CD4-positive, CD25-positive, alpha-beta regulatory T cell (primary cell): ENCODE data around the gene AP4S1. TPM values are rescaled to one million over a fixed set of nuclear protein-coding genes. Genes with fewer than 3 reads are reported as not detected.
A peak's percentile ranks its signal among the peaks of the same experiment; 100 is the strongest.
"Not testable (repeated sequence)": the region's sequence is repeated elsewhere in the genome, so short reads cannot be mapped to it uniquely, and the experiment has no call there.

Source experiments
- ATAC-seq, 2 donors: fragments of 150-1000 bp; cut with Tn5 transposase; one replicate each; pipeline ENCODE4 v1.10.0; 2021; ENCODE audit warnings: low read depth in 2 of 2, moderate number of reproducible peaks in 2 of 2, moderate library complexity in 1 of 2
- DNase-seq, 3 donors: peaks; one replicate each; pipeline versions ENCODE4 v3.0.0 to v3.0.0-alpha.2; 2012 to 2022; ENCODE audit warnings: mixed read lengths in 1 of 3
- H3K27ac ChIP-seq: one replicate; pipeline ENCODE4 v1.7.0; 2013; ENCODE audit warnings: mild to moderate bottlenecking, low read length; ENCODE audit not compliant: insufficient read depth, poor library complexity, severe bottlenecking
- H3K27me3 ChIP-seq: one replicate; pipeline ENCODE4 v1.7.0; 2013; ENCODE audit warnings: low read length; ENCODE audit not compliant: control insufficient read depth, insufficient read depth
- H3K36me3 ChIP-seq: one replicate; pipeline ENCODE4 v1.7.0; 2013; ENCODE audit warnings: mild to moderate bottlenecking, low read length, moderate library complexity; ENCODE audit not compliant: control insufficient read depth, insufficient read depth
- H3K4me1 ChIP-seq: 2 replicates; pipeline ENCODE4 v1.7.0; 2013; ENCODE audit warnings: mild to moderate bottlenecking, low read length; ENCODE audit not compliant: insufficient read depth, control insufficient read depth, poor library complexity, severe bottlenecking
- H3K4me3 ChIP-seq: one replicate; pipeline ENCODE4 v1.7.0; 2013; ENCODE audit warnings: low read depth, mild to moderate bottlenecking, low read length, moderate library complexity
- H3K9me3 ChIP-seq, 2 experiments: 1 replicate in 1 of 2; 2 replicates in 1 of 2; pipeline ENCODE4 v1.7.0; 2013; ENCODE audit warnings: low read length in 2 of 2, mild to moderate bottlenecking in 1 of 2, moderate library complexity in 1 of 2; ENCODE audit not compliant: control insufficient read depth in 2 of 2
- H3K27ac Mint-ChIP-seq, 3 donors: one replicate each; pipeline ENCODE4 v1.8.0; 2020 to 2022; ENCODE audit warnings: mild to moderate bottlenecking in 3 of 3, mixed read lengths in 3 of 3, moderate library complexity in 2 of 3
- H3K27me3 Mint-ChIP-seq: one replicate; pipeline ENCODE4 v1.8.0; 2022; ENCODE audit warnings: mild to moderate bottlenecking, mixed read lengths
- H3K36me3 Mint-ChIP-seq: one replicate; pipeline ENCODE4 v1.8.0; 2020; ENCODE audit warnings: mixed read lengths
- H3K4me1 Mint-ChIP-seq, 4 donors: one replicate each; pipeline ENCODE4 v1.8.0; 2020 to 2022; ENCODE audit warnings: mixed read lengths in 4 of 4, mild to moderate bottlenecking in 1 of 4
- H3K4me3 Mint-ChIP-seq, 4 donors: one replicate each; pipeline ENCODE4 v1.8.0; 2020 to 2022; ENCODE audit warnings: mild to moderate bottlenecking in 4 of 4, mixed read lengths in 4 of 4, moderate library complexity in 3 of 4
- H3K9me3 Mint-ChIP-seq, 7 donors: one replicate each; pipeline ENCODE4 v1.8.0; 2020 to 2022; ENCODE audit warnings: mixed read lengths in 7 of 7, mild to moderate bottlenecking in 3 of 7, moderate library complexity in 2 of 7
- polyA plus RNA-seq, 4 donors: library from polyadenylated mRNA; unstranded; fragments of 300-500 nt; fragmentation: Illumina TruSeq; gene quantifications; one replicate each; pipeline ENCODE4 v1.2.3, GENCODE V29; 2021
- total RNA-seq: library from RNA; stranded (reverse); gene quantifications from one replicate; pipeline ENCODE4 v1.2.3, GENCODE V29; 2022

The AP4S1 gene
- total and polyA plus RNA-seq, 5 donors from 2014 or later, result 7.0 to 16.0 (median 8.1) TPM

- Histone ChIP-seq H3K9me3 (no peaks in the 10 kb centered on the region), H3K4me1 (no peaks in the 10 kb centered on the region), H3K27me3 (no peaks in the 10 kb centered on the region), H3K27ac (no peak overlapping the region), H3K4me3 (no peak overlapping the region), H3K36me3 (peaks cover 3% of the 10 kb centered on the region)
- H3K27me3 Mint-ChIP-seq, result no peaks in the 10 kb centered on the region
- no peaks in the 10 kb centered on the region for H3K9me3 Mint-ChIP-seq
- peaks cover 4 to 14% (median 7%) of the 10 kb centered on the region in 4 donors for H3K4me1 Mint-ChIP-seq
- no peak for DNase-seq
- peaks cover 13% of the 10 kb centered on the region for H3K36me3 Mint-ChIP-seq
- no peak for ATAC-seq
- H3K27ac Mint-ChIP-seq, result no peak overlapping the region
- no peak overlapping the region for H3K4me3 Mint-ChIP-seq
These were observed 11.1 kb downstream of the AP4S1 start for GRCh38 chr14:31036552-31036951.

- Histone ChIP-seq H3K36me3 (peaks cover 3% of the 10 kb centered on the region), H3K4me1 (no peaks in the 10 kb centered on the region), H3K27ac (no peak overlapping the region), H3K4me3 (no peak overlapping the region), H3K9me3 (no peaks in the 10 kb centered on the region), H3K27me3 (no peaks in the 10 kb centered on the region)
- H3K4me1 Mint-ChIP-seq, result peaks cover 0 to 16% (median 4%) of the 10 kb centered on the region in 4 donors
- DNase-seq (no peak), ATAC-seq (no peak)
- peaks cover 17% of the 10 kb centered on the region for H3K36me3 Mint-ChIP-seq
- no peak overlapping the region for H3K27ac Mint-ChIP-seq
- H3K4me3 Mint-ChIP-seq, result no peak overlapping the region
- no peaks in the 10 kb centered on the region for H3K9me3 Mint-ChIP-seq
- H3K27me3 Mint-ChIP-seq, result no peaks in the 10 kb centered on the region
These were observed 12.3 kb downstream of the AP4S1 start for GRCh38 chr14:31037709-31038221.

- no peaks in the 10 kb centered on the region for H3K27me3 ChIP-seq
- Mint-ChIP-seq H3K4me1 (peaks cover 0 to 11% (median 0%) of the 10 kb centered on the region in 4 donors), H3K36me3 (peaks cover 17% of the 10 kb centered on the region), H3K9me3 (no peaks in the 10 kb centered on the region), H3K27ac (no peak overlapping the region), H3K27me3 (no peaks in the 10 kb centered on the region), H3K4me3 (no peak overlapping the region)
- H3K36me3 ChIP-seq, result peaks cover 3% of the 10 kb centered on the region
- no peak overlapping the region for H3K27ac ChIP-seq
- H3K9me3 ChIP-seq, result no peaks in the 10 kb centered on the region
- H3K4me3 ChIP-seq, result no peak overlapping the region
- ATAC-seq (no peak), DNase-seq (no peak)
- H3K4me1 ChIP-seq, result no peaks in the 10 kb centered on the region
These were observed 13.2 kb downstream of the AP4S1 start for GRCh38 chr14:31038521-31039166.

DNA sequence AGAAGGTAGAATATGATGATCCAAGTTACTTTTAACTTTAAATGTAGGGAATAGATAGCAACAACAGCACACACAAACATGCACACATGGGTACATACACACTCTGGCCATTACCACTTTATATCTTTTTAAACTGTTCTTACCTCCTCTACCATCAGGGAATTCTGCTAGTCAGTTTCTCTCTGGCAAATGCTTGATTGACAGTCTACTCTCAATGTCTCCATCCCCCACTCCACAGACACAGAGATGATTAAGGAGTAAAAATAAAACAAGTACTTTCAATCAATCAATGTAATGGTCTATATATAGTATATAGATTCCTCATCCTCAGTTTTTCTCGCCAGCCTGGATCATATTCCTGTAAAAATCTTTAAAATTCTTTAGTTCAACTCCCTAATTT lies 16.9 kb downstream of the AP4S1 start:
- Histone ChIP-seq H3K4me3 (no peak overlapping the region), H3K27me3 (no peaks in the 10 kb centered on the region), H3K9me3 (no peaks in the 10 kb centered on the region), H3K27ac (no peak overlapping the region), H3K4me1 (no peaks in the 10 kb centered on the region), H3K36me3 (peaks cover 3% of the 10 kb centered on the region)
- no peaks in the 10 kb centered on the region for H3K27me3 Mint-ChIP-seq
- peaks cover 19% of the 10 kb centered on the region for H3K36me3 Mint-ChIP-seq
- H3K4me3 Mint-ChIP-seq, result no peak overlapping the region
- H3K9me3 Mint-ChIP-seq, result no peaks in the 10 kb centered on the region
- H3K27ac Mint-ChIP-seq, result peak overlapping the region in 2 of 3 donors; percentile 1 to 51
- ATAC-seq (no peak), DNase-seq (no peak)
- H3K4me1 Mint-ChIP-seq, result peaks cover 0 to 11% (median 3%) of the 10 kb centered on the region in 4 donors

- not testable (repeated sequence) for H3K27ac Mint-ChIP-seq, H3K4me3 Mint-ChIP-seq, H3K4me1 ChIP-seq, H3K36me3 ChIP-seq, H3K27ac ChIP-seq, H3K9me3 ChIP-seq, H3K9me3 Mint-ChIP-seq, ATAC-seq, H3K27me3 ChIP-seq, H3K27me3 Mint-ChIP-seq, DNase-seq, H3K4me3 ChIP-seq
- peaks cover 0 to 11% (median 3%) of the 10 kb centered on the region in 4 donors for H3K4me1 Mint-ChIP-seq
- peaks cover 16% of the 10 kb centered on the region for H3K36me3 Mint-ChIP-seq
These were observed 17.4 kb downstream of the AP4S1 start for GRCh38 chr14:31042893-31043292.

GRCh38 chr14:31043379-31043778 lies 17.9 kb downstream of the AP4S1 start:
- Histone ChIP-seq H3K27me3 (no peaks in the 10 kb centered on the region), H3K27ac (no peak overlapping the region), H3K4me3 (no peak overlapping the region), H3K9me3 (no peaks in the 10 kb centered on the region), H3K4me1 (no peaks in the 10 kb centered on the region), H3K36me3 (no peaks in the 10 kb centered on the region)
- Mint-ChIP-seq H3K27me3 (no peaks in the 10 kb centered on the region), H3K27ac (no peak overlapping the region), H3K4me3 (no peak overlapping the region), H3K4me1 (peaks cover 0 to 7% (median 3%) of the 10 kb centered on the region in 4 donors), H3K36me3 (peaks cover 11% of the 10 kb centered on the region), H3K9me3 (no peaks in the 10 kb centered on the region)
- no peak for DNase-seq
- ATAC-seq, result no peak

- Mint-ChIP-seq H3K27me3 (no peaks in the 10 kb centered on the region), H3K27ac (no peak overlapping the region), H3K4me1 (peaks cover 0 to 5% (median 3%) of the 10 kb centered on the region in 4 donors), H3K4me3 (no peak overlapping the region), H3K36me3 (peaks cover 15% of the 10 kb centered on the region), H3K9me3 (no peaks in the 10 kb centered on the region)
- Histone ChIP-seq H3K9me3 (no peaks in the 10 kb centered on the region), H3K36me3 (no peaks in the 10 kb centered on the region), H3K27ac (no peak overlapping the region), H3K27me3 (no peaks in the 10 kb centered on the region), H3K4me3 (no peak overlapping the region), H3K4me1 (no peaks in the 10 kb centered on the region)
- ATAC-seq (no peak), DNase-seq (no peak)
These were observed 20.1 kb downstream of the AP4S1 start for GRCh38 chr14:31045501-31046080.

- ATAC-seq, result no peak
- no peaks in the 10 kb centered on the region for H3K27me3 ChIP-seq
- Mint-ChIP-seq H3K9me3 (no peaks in the 10 kb centered on the region), H3K4me1 (peaks cover 0 to 5% (median 2%) of the 10 kb centered on the region in 4 donors), H3K27ac (no peak overlapping the region), H3K4me3 (no peak overlapping the region), H3K27me3 (no peaks in the 10 kb centered on the region), H3K36me3 (peaks cover 13% of the 10 kb centered on the region)
- no peak overlapping the region for H3K27ac ChIP-seq
- H3K9me3 ChIP-seq, result no peaks in the 10 kb centered on the region
- H3K4me1 ChIP-seq, result no peaks in the 10 kb centered on the region
- no peak for DNase-seq
- no peak overlapping the region for H3K4me3 ChIP-seq
- H3K36me3 ChIP-seq, result no peaks in the 10 kb centered on the region
These were observed 22.1 kb downstream of the AP4S1 start for GRCh38 chr14:31047503-31047902.
